WTC11 (cell line): ENCODE measurements around the gene PROCA1. TPM values are rescaled to one million over a fixed set of nuclear protein-coding genes. Genes with fewer than 3 reads are reported as not detected.

Experiments
- ATAC-seq: fragments of 200-7000 bp; cut with Tn5 transposase; 2 replicates; pipeline ENCODE4 v1.10.0; 2021; ENCODE audit warnings: mild to moderate bottlenecking, moderate library complexity
- CTCF ChIA-PET: fragments of 300-600 bp; sonication (Branson Sonifier 250); formaldehyde crosslinking; loops from one replicate; lab custom pipeline; 2021; ENCODE audit warnings: antibody characterized with exemption; lab: Charles Lee
- POLR2A ChIA-PET: fragments of 350-600 bp; sonication (Branson Sonifier 250); formaldehyde crosslinking; loops from one replicate; lab custom pipeline; 2021; ENCODE audit warnings: antibody characterized with exemption; lab: Charles Lee
- DNase-seq: peaks from one replicate; pipeline ENCODE4 v3.0.0; 2021; ENCODE audit warnings: low spot score
- H3K27ac Mint-ChIP-seq: 2 replicates; pipeline ENCODE4 v1.8.0; 2021; ENCODE audit warnings: mixed read lengths
- H3K27me3 Mint-ChIP-seq: 2 replicates; pipeline ENCODE4 v1.8.0; 2021; ENCODE audit warnings: low read depth, mild to moderate bottlenecking, moderate library complexity, mixed read lengths
- H3K36me3 Mint-ChIP-seq: 2 replicates; pipeline ENCODE4 v1.8.0; 2021; ENCODE audit warnings: mixed read lengths
- H3K4me1 Mint-ChIP-seq: 2 replicates; pipeline ENCODE4 v1.8.0; 2022; ENCODE audit warnings: mixed read lengths
- H3K4me3 Mint-ChIP-seq: 2 replicates; pipeline ENCODE4 v1.8.0; 2021; ENCODE audit warnings: mild to moderate bottlenecking, moderate library complexity, mixed read lengths
- H3K9me3 Mint-ChIP-seq: 2 replicates; pipeline ENCODE4 v1.8.0; 2021; ENCODE audit warnings: mixed read lengths
- AFF4 ChIP-seq: sonication (generic); formaldehyde crosslinking; IDR thresholded peaks from 2 replicates; pipeline ENCODE4 v1.8.1; 2023; ENCODE audit warnings: mild to moderate bottlenecking, missing genetic modification reagents, borderline replicate concordance
- ATF1 ChIP-seq: sonication (generic); formaldehyde crosslinking; IDR thresholded peaks from 2 replicates; pipeline ENCODE4 v1.8.1; 2023; ENCODE audit warnings: mild to moderate bottlenecking, moderate library complexity, missing genetic modification reagents
- CREB1 ChIP-seq: sonication (generic); formaldehyde crosslinking; IDR thresholded peaks from 2 replicates; pipeline ENCODE4 v1.8.0; 2023; ENCODE audit warnings: mild to moderate bottlenecking, missing genetic modification reagents
- CTCF ChIP-seq: fragments of 200-600 bp; IDR thresholded peaks from 2 replicates; pipeline ENCODE4 v1.8.0; 2022; ENCODE audit warnings: antibody characterized with exemption
- ELF4 ChIP-seq: sonication (generic); formaldehyde crosslinking; IDR thresholded peaks from 2 replicates; pipeline ENCODE4 v1.8.1; 2022; ENCODE audit warnings: low read depth, mild to moderate bottlenecking, moderate library complexity, missing genetic modification reagents
- ESRRA ChIP-seq: sonication (generic); formaldehyde crosslinking; IDR thresholded peaks from 2 replicates; pipeline ENCODE4 v1.8.1; 2022; ENCODE audit warnings: mild to moderate bottlenecking, missing genetic modification reagents, borderline replicate concordance
- FOXP1 ChIP-seq: sonication (generic); formaldehyde crosslinking; IDR thresholded peaks from 2 replicates; pipeline ENCODE4 v1.8.0; 2022; ENCODE audit warnings: missing genetic modification reagents, mild to moderate bottlenecking, moderate library complexity, borderline replicate concordance
- HMGXB4 ChIP-seq: sonication (generic); formaldehyde crosslinking; IDR thresholded peaks from 2 replicates; pipeline ENCODE4 v1.8.1; 2023; ENCODE audit warnings: mild to moderate bottlenecking, moderate library complexity, missing genetic modification reagents
- KAT7 ChIP-seq: sonication (generic); formaldehyde crosslinking; IDR thresholded peaks from 2 replicates; pipeline ENCODE4 v1.8.1; 2023; ENCODE audit warnings: missing genetic modification reagents, mild to moderate bottlenecking, borderline replicate concordance
- MXD4 ChIP-seq: fragments of 250-450 bp; sonication (Bioruptor Pico); IDR thresholded peaks from 2 replicates; pipeline ENCODE4 v1.8.0; 2021; ENCODE audit warnings: mild to moderate bottlenecking, moderate library complexity, borderline replicate concordance
- PRDM15 ChIP-seq: sonication (generic); formaldehyde crosslinking; IDR thresholded peaks from 2 replicates; pipeline ENCODE4 v1.8.0; 2022; ENCODE audit warnings: missing genetic modification reagents
- PRRX2 ChIP-seq: fragments of 250-450 bp; sonication (Bioruptor Pico); IDR thresholded peaks from 2 replicates; pipeline ENCODE4 v1.8.0; 2021; ENCODE audit warnings: mild to moderate bottlenecking
- SMAD3 ChIP-seq: sonication (generic); formaldehyde crosslinking; IDR thresholded peaks from 2 replicates; pipeline ENCODE4 v1.8.0; 2022; ENCODE audit warnings: missing genetic modification reagents, mild to moderate bottlenecking, borderline replicate concordance
- TEAD1 ChIP-seq: sonication (generic); formaldehyde crosslinking; IDR thresholded peaks from 2 replicates; pipeline ENCODE4 v1.8.0; 2022; ENCODE audit warnings: mild to moderate bottlenecking, missing genetic modification reagents
- ZBTB43 ChIP-seq: sonication (generic); formaldehyde crosslinking; IDR thresholded peaks from 2 replicates; pipeline ENCODE4 v1.8.1; 2023; ENCODE audit warnings: mild to moderate bottlenecking, missing genetic modification reagents
- ZNF281 ChIP-seq: sonication (generic); formaldehyde crosslinking; IDR thresholded peaks from 2 replicates; pipeline ENCODE4 v1.8.0; 2023; ENCODE audit warnings: mild to moderate bottlenecking, missing genetic modification reagents
- ZNF423 ChIP-seq: fragments of 250-450 bp; sonication (Bioruptor Pico); IDR thresholded peaks from 2 replicates; pipeline ENCODE4 v2.1.2; 2022; ENCODE audit warnings: mild to moderate bottlenecking, moderate library complexity
- total RNA-seq: library from RNA; stranded (reverse); gene quantifications from 3 replicates; pipeline ENCODE4 v1.2.3, GENCODE V29; 2021

The PROCA1 gene
- total RNA-seq, 1 experiment from 2014 or later, result 28.4 TPM

GRCh38 chr17:28743243-28744103 is 31.8 kb upstream of the PROCA1 start, which contains the start of gene TRAF4 (continued):
- peak; percentile 22; the same call in 1 of the 2 replicates for TF ChIP-seq FOXP1
- no peak for TF ChIP-seq MXD4 (CRISPR knock-in tag)
- TF ChIP-seq PRDM15 (CRISPR knock-in tag), result peak; percentile 69
- TF ChIP-seq PRRX2, result no peak
- TF ChIP-seq ATF1 (CRISPR knock-in tag), result no peak
- no peak for TF ChIP-seq ZBTB43 (CRISPR knock-in tag)
- TF ChIP-seq ESRRA (CRISPR knock-in tag), result no peak
- no peak for TF ChIP-seq CREB1 (CRISPR knock-in tag)
- no peak; the same call in 1 of the 2 replicates for TF ChIP-seq SMAD3
- peak; percentile 45; the same call in 1 of the 2 replicates for TF ChIP-seq HMGXB4 (CRISPR knock-in tag)
- TF ChIP-seq ZNF281 (CRISPR knock-in tag), result no peak

GRCh38 chr17:28741358-28742349 is 30.0 kb upstream of the PROCA1 start:
- ATAC-seq, result no peak
- Mint-ChIP-seq H3K27ac (peak overlapping the region; percentile 69), H3K36me3 (peaks cover 18% of the 10 kb centered on the region), H3K4me3 (peak overlapping the region; percentile 75; the same call in 1 of the 2 replicates), H3K27me3 (no peaks in the 10 kb centered on the region), H3K4me1 (peaks cover 22% of the 10 kb centered on the region), H3K9me3 (no peaks in the 10 kb centered on the region)
- CTCF ChIA-PET, result interaction anchor here (0.6 to 13.9 kb wide), 7 partner anchors 8 to 107 kb away, joined by 3 to 541 read pairs (median 4); partner anchors contain the start of genes NEK8 and TLCD1
- POLR2A ChIA-PET, result interaction anchor here (0.5 to 13.5 kb wide), 4 partner anchors 15 to 36 kb away, joined by 3 to 310 read pairs (median 6); partner anchors contain the start of genes NEK8, PROCA1, RPL23A and TLCD1
- DNase-seq, result no peak
- TF ChIP-seq ELF4 (CRISPR knock-in tag), result no peak
- no peak for TF ChIP-seq AFF4 (CRISPR knock-in tag)
- no peak for TF ChIP-seq TEAD1 (CRISPR knock-in tag)
- TF ChIP-seq KAT7 (CRISPR knock-in tag), result no peak
- TF ChIP-seq ZNF423 (CRISPR knock-in tag), result no peak
- no peak for TF ChIP-seq CTCF
